GM19240 (cell line): ENCODE data around the gene UROC1.

Source experiments
- DNase-seq: peaks from one replicate; pipeline ENCODE4 v3.0.0; 2011; ENCODE audit warnings: low spot score; ENCODE audit not compliant: insufficient read length

UROC1 gene

DNA sequence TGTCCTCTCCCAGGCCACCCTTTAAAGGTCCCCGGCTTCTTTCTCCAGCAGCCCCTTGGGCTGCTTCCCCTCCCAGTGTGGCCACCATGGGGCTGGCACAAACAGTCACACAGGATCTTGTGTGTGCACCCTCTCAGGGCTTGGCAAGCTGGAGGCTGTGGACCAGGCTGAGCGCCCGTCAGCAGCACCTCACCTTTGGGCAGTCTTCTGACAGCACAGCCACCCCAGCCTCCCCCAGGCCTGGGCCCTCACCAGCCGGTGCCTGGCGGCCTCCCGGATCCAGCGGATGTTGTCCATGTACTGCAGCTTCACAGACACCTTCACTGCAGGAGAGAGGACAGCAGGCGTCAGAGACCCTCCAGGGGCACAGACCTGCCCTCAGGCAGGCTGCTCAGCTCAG, 21.8 kb downstream of the UROC1 start:
- DNase-seq, result no peak

DNA sequence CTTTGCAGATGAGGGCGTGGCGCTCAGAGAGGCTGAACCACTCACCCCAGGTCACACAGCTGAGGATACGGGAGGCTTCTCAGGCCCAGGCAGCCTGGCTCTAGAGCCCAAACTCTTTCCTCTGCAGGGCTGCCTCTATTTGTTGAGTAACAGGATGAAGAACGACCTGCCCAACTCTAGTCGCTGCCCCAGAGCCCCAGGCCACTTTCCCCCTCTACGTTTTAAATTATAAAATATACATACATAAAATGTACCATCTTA, 22.7 kb downstream of the UROC1 start:
- no peak for DNase-seq

DNA sequence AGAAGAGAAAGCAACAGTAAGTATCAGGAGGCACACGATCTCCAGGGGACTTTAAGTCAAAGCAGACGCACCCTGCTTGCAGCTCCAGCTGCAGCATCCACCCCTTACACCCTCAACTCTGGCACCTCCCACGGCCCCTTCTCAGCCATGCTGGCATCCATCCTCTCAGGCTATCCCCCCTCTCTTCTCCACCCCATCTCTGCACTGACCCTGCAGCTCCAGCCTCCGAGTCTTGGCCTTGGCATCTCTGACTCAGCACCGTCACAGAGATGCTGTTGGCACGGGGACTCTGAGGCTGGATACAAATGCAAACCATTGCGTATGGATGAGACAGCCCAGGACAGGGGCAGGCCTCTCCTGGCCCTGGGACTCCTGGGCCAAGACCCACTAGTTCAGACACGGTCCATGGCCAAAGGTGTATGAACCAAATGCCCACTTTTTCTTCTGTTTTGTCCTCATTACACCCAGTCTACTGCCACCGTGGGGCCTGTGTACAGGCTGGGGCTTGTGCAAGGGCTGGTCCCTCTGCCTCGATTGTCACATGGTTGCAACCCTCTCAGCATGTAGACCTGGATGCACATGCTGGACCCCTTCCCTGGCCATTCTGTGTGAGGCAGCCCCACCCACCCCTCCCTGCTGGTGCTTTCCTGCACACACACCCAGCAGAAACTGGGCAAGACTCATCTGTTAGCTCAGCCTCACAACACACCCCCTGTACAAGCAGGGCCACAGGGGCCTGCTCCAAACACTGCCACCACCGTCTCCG, 23.2 kb downstream of the UROC1 start:
- DNase-seq, result no peak

DNA sequence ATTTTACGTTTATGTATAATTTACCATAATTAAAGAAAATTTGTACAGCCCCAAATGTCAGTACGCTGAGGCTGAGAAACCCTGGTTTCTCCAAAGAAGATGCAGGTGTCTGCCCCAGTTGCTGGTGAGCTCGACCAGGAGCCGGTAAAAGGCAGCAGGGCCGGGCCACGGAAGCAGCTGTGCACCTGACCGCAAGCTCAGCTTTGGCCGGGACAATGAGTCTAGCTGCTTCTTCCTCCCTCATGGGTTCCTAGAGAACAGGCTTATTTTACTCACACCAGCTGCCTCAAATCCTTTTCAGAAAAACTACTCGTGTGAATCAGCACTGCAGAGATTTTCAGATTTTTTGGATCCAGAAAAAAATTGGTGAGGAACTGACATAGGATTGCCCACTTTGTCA, 23.8 kb downstream of the UROC1 start:
- DNase-seq, result no peak

DNA sequence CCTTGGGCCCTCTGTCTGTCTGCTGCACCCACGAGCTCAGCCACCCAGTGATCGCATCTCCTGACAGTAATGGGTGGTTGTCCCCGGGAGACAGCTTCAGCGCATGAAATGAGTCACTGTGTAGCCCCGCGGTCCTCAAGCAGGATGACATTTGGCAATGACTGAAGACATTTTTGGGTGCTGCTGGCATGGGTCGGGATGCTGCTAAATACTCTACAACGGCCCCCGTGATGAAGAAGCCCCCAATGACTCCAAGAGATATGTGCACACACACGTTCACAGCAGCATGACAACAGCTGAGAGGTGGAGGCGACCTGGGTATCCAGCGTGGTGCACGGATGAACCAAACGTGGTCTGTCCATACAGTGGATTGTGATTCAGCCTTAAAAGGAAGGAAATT, 24.5 kb downstream of the UROC1 start:
- no peak for DNase-seq

DNA sequence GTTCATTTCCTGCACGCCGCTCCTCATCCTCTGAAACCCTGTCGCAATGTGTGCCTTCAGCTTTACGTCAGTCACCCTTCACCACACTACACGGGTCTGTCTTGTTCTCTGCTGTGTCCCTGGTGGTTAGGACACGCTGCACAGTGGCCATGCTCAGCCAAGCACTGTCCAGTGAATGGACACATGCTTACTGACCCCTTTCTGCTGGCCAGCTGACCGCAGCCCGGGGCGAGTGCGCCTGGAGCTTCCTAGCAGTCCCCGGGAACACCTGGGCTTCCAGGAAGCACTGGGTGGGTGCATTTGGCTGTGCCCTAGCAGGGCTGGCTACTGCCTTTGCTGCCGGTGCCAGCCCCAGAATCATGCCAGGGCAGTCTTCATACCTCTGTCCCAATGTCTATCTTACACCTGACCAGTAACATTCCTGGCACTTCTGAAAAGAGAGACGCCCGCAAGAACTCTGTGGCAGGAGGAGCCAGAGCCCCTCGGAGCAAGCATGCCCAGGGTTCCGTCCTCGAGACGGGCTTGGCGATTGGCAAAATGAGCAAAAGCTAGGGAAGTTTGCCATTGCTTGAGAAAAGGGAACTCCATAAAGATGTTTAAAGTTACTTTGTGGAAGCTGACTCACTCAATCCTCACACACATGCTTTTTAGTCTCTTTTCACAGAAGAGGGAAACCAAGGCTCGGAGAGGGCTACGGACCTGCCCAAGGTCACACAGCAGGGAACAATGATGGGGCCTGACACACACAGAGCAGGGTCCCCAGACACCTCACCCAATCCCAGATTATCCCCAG, 26.2 kb downstream of the UROC1 start:
- no peak for DNase-seq

DNA sequence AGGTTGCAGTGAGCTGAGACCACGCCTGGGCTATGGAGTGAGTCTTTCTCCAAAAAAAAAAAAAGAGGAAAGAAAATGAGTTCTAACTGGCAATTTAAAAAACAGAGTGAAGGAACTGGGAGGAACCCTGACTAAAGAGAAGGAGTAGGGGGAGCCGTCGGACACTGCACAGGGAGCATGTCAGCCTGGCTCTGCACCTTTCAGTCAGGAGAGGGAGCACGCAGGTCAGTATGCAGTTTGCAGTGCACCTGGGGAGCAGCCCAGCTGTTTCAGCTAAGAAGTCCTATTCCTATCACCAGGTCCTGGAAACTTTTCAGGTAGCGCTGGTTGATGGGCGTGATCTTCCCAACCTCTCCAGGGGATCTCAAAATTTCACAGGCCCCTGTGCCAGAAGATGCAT, 27.0 kb downstream of the UROC1 start:
- no peak for DNase-seq

DNA sequence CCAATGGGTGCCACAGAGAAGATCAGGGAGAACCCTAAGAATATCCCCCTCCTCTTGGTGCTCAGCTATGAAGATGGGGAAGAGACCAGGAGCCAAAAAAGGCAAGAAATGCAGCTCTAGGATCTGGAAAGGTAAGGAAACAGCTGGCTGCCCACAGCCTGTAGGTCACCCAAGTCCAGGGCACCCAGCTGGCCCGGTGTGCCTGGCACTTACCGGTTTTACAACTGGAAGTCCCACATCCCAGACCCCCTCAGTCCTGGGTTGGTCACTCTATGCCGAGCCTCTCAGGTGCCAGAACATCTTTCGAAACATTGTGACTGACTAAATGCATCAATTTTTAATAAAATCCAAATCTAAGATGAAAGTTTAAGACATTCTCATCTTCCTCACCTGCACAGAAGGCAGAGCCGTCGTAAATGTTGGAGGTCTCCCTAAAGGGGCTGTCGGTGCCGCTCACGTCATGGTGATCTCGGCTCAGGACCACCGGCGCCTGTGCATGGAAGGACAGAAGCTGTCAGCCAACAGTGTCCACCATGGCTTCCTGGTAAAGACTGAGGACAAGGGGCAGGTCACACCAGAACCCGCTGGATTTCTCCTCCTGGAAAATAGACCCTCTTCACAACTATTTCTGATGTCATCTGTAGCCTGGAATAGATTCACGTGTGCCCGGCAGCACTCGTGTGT, 28.5 kb downstream of the UROC1 start:
- DNase-seq, result no peak

DNA sequence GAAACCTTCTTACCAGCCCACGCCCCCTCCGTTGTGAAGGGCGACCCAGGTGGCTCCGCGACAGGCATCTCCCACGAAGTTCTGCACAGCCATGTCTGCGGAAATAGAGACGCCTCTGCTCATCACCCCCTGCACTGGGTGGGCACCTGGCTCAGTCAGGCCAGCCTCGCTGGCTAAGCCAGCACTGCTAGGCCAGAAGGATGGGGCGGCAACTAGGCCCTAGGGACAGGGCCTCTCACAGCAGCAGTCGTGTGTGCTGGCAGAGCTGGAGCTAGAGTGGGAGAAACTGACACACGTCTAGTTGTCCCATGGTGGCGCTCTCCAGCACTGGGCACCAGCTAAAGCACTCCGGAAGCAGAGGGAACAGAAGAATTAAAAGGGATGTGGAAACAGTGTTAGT, 29.4 kb downstream of the UROC1 start:
- DNase-seq, result no peak

DNA sequence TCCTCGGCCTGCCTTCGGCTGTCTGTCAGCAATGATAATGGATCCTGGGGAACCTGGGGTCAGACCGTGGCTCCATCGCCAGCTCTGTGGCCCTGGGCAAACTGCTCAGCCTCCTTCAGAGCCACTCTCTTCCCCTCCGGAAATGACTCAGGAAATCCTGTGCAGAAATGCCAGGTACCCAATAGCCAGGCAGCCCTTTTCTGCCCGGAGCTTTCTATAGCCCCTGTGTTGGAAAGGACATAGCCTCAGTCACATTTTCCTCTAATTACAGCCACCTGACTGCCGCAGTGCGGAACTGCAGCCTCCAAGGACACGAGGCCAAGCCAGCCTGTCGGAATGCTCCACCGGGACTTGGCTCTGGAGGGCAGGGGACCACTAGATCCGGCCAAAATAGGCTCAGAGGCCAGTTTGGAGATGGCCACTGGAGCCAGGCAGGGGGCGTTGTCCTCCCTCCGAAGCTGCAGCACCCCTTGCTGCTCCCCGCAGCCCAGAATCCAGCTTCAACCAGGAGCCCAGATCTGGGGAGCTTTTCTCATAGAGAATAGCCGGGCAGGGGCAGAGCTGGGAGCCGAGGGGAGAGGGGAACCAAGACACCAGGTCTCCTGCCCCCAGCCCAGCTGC, 30.3 kb downstream of the UROC1 start:
- DNase-seq, result no peak

DNA sequence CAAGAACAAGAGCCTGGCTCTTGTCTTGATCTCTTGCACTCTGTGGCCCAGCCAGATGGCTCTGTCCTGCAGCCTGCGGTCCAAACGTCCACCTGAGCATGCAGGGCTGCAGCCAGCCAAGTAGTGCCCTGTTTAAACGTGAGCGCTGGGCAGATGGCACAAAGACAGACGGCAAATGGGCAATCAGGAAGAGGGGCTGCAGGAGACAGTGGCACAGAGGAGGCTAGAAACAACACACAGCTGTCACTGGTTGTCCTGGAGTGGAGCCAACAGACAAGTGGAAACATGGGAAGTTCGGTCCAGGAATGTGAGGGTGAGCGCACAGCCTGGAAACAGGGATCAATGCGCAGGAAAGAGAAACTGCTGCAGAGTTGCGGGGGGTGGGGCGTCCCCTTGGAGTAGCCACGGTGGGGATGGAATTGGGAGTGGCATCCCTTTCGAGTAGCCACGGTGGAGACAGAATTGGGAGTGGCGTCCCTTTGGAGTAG, 31.2 kb downstream of the UROC1 start:
- no peak for DNase-seq

DNA sequence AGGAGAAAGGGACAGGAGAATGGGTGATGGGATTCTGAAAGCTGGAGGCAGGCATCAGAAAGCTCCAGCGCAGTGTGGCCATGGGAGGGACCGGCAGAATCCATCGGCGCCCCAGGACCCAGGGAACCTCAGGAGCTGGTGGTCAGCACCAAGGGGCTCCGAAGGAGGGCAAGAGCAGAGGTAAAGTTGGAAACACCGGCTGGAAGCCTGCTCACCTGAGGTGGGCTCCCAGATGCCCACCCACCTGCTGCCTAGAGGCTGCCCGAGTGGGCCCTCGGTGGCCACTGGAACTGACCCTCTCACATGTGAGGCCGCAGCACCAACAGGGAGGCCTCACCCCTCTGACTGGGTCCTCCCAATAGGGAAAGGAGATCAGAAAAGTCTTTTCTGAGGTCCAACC, 31.6 kb downstream of the UROC1 start:
- no peak for DNase-seq

DNA sequence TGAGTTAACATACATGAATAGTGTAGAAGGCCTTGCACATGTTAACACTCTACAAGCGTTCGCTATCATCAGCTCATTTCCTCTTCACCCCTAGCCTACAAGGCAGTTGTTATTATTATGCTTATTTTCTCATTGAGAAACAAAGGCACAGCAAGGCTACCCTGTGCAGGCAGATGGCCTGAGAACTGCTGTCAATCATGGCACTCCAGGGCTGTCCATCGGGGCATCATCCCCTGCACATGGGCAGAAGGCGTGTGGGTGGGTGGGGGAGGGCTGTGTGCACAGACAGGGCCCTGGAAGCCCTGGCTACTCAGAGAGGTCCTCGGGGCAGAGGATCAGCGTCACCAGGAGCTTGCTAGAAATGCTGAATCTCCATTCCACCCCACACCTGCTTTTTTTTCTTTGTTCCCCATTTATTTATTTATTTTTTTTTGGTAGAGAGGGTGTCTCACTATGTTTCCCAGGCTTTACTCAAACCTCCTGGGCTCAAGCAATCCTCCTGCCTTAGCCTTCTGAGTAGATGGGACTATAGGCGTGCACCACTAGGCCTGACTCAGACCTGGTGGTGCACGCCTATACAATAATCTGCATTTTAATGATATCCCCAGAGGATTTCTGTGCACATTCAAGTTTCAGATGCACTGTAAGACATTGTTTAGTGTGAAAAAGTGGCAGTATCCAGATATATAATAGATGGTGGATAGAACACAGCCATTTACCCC, 32.2 kb downstream of the UROC1 start:
- no peak for DNase-seq

DNA sequence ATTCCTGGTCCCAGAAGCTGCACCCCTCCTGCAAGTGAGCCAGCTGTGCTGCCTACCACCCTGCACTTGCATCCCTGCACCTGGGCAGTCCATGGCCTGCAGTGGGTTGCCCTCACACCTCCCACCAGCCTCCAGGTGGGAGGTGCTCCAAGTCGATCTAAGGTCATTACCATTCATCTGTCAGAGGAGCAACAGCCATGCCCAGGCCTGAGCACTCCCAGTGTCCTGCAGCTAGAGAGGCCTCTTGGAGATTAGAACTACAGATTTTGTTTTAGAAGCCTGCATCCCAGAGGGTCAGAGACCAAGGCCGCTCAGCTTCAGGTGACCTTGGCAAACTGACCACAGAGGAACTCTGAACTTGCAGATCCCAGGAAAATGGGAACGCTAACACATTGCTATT, 32.9 kb downstream of the UROC1 start:
- DNase-seq, result no peak

DNA sequence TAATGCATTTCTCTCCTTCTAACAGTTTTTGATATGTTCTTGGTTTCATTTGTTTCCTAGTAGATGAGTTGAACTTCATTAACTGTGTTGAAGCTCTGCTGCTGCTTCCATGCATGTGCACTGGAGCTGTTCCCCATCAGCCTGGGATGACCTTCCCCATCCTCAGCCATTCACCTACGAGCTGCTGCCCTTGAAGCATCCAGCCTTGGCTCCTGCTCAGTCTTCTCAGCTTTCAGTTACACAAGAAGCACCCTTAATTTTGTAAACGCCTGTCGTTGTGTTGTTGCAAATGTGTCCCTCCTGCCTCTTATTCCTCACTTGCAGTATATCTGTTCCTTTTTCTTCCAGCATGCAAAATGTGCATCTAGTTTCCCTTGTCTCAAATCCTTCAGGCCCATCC, 33.4 kb downstream of the UROC1 start:
- DNase-seq, result no peak

DNA sequence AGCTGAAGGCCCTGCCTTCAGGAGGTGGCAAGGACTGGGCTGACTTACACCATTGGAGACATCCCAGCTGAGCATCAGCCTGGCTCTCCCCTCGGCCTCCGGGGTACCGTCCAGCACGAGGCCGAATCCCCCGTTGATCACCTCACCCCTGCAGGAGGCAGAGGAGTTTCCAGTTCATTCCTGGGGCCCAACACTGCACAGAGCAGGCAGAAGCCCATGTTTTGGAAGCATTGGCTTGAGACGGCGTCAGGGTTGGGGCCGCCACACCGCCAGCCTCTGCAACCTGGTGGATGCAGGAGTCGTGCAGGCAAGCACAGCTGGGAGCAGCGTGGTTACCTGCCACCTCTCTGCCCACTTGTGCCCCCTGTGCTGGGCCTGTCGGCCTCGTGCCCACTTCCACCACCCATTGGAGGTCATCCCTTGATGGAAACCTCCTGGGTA, 34.2 kb downstream of the UROC1 start:
- no peak for DNase-seq

DNA sequence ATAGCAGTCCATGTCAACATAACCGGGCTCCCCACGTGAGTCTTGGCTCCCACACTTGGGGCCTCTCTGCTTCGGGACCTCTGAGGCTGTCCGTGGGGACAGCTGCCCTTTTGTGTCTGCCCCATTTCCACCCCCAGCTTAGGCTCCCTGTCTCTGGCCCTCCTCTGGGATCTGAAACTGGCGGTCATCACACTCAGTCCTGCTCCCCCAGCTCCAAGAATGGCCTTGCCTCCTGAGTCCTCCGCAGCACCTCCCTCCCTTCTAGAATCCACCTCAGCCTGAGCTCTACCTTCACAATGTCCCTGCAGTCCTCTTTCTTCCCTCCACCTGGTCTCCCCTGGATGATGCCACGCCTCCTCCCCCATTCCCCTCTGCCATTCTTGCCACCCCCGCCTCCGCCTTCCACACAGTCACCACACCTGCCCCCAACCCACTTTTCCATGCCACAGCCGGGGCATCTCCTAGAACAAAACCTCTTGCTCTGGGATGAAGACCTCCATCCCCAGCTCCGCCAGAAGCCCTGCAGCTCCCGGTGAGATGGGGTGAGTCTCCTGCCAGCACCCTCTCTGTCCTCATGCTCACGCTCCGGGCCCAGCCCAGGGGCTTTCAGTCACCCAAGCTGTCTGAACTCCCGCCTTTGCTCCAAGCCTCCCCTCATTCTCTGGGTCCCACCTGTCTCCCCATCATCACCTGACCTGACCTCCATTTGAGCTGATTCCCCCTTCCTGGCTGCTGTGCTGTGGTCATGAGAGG, 34.9 kb downstream of the UROC1 start:
- no peak for DNase-seq

DNA sequence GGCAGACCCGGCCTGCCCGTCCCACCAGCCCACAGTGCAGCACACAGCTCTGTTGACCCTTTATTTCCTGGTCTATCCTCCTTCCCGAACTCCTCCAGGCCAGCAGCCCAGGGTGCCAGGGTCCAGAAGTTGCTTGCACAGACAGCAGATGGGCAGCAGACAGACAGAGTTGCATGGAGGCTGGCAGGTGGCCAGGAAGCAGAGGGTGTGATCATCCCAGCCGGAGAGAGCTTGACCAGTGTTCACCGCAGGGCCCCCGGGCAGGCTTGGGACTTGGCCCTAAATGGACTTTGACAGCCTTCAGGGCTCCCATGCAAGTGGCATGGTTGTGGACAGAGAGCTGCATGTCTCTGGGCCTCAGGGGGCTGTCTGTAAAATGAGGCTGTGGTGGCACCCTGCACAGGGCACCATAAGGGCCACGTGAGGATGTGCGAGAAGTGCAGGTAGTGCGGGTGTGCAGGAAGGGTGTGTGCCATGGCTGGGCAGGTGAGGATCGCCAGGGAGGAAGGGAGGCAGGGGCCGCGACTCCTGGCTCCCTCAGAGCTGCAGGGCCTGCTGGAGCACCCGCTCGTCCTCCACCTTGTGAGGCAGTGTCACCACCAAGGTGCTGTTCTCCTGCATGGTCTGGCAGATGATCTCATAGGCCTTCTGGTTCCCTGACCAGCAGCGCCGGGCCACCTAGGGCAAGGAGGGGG, 35.6 kb downstream of the UROC1 start:
- no peak for DNase-seq

DNA sequence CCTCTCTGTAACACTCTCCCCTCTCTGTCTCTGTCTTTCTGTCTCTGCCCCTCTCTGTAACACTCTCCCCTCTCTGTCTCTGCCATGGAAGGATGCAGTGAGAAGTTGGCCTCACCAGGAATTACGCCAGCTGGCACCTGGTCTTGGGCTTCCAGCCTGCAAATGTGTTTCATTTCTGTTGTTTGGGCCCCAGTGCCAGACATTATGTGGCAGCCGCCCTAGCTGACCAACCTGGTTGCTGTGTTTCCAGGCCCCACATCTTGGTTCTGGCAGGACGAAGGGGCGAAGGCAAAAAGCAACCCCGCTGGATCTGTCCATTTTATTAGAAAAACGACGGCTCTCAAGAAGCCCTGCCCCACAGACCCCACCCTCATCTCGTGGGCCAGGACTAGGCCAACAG, 36.7 kb downstream of the UROC1 start:
- no peak for DNase-seq

DNA sequence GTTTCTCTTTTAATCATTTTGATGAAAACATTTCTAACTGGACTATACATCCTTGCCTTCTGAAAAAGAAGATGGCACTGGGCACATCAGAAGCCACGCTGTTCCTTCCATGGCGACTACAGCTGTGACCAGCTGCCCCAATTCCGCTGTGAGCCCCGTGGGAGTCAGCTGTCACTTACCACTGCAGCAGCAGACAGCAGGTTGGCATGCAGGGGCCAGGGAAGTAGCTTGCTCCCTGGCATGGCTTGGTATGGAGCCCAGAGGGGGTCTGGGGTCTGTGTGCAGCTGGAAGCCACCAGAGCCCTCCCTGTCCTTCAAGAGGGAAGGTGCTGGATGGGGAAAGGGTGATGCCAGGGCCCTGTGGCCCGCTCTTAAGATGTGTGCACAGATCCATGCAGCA, 37.4 kb downstream of the UROC1 start:
- no peak for DNase-seq
